A549 (cell line): ENCODE measurements around the gene ADAM12. TPM values are rescaled to one million over a fixed set of nuclear protein-coding genes. Genes with fewer than 3 reads are reported as not detected.

Source experiments
- ATAC-seq, 2 experiments: fragments of 200-7000 bp in 1 of 2; fragments of >200 bp in 1 of 2; cut with Nextera tagmentation in 1 of 2; cut with Tn5 transposase in 1 of 2; 3 replicates each; pipeline versions ENCODE4 v1.8.0 to v1.9.1; 2018 to 2020; ENCODE audit warnings: mild to moderate bottlenecking in 1 of 2, moderate library complexity in 1 of 2
- CTCF ChIA-PET: fragments of 300-600 bp; sonication (Branson Sonifier 250); formaldehyde crosslinking; extraction: SDS; loops from one replicate; lab custom pipeline; 2021; ENCODE audit warnings: antibody characterized with exemption, inconsistent platforms; lab: Yijun Ruan, JAX
- POLR2A ChIA-PET: fragments of 350-600 bp; formaldehyde crosslinking; extraction: SDS; loops from one replicate; lab custom pipeline; 2021; ENCODE audit warnings: antibody characterized with exemption, inconsistent platforms; lab: Yijun Ruan, JAX
- DNase-seq, 2 experiments: peaks; one replicate each; pipeline versions ENCODE4 v3.0.0 to v3.0.0-alpha.2; 2011 to 2016; ENCODE audit warnings: low read depth in 1 of 2, low spot score in 1 of 2
- FAIRE-seq: peaks from 2 replicates; lab custom pipeline; 2011; peaks lifted over from hg19 to GRCh38; lab: Jason Lieb, UNC
- H3K27ac ChIP-seq, 2 experiments: fragments of >200 bp; sonication (Bioruptor Twin); formaldehyde crosslinking; 3 replicates each; pipeline ENCODE4 v1.5.1; 2016 to 2017
- H3K4me1 ChIP-seq: fragments of >200 bp; sonication (Bioruptor Twin); formaldehyde crosslinking; 3 replicates; pipeline ENCODE4 v1.6.1; 2016
- H3K4me2 ChIP-seq: fragments of >200 bp; sonication (Bioruptor Twin); formaldehyde crosslinking; 3 replicates; pipeline ENCODE4 v1.6.1; 2016
- H3K4me3 ChIP-seq: fragments of >200 bp; sonication (Bioruptor Twin); formaldehyde crosslinking; 3 replicates; pipeline ENCODE4 v1.5.1; 2016
- H3K9me3 ChIP-seq: fragments of >200 bp; sonication (Bioruptor Twin); formaldehyde crosslinking; 3 replicates; pipeline ENCODE4 v1.6.1; 2016
- BHLHE40 ChIP-seq: IDR thresholded peaks from 2 replicates; pipeline ENCODE4 v1.6.1; 2012; ENCODE audit warnings: low read depth, low read length, inconsistent platforms
- CBX2 ChIP-seq: fragments of 200-600 bp; sonication (generic); IDR thresholded peaks from 2 replicates; pipeline ENCODE4 v1.6.1; 2016; ENCODE audit warnings: low read depth, mild to moderate bottlenecking, borderline replicate concordance
- CEBPB ChIP-seq, 2 experiments: fragments of >200 bp in 1 of 2; sonication (Bioruptor Twin) in 1 of 2; formaldehyde crosslinking in 1 of 2; IDR thresholded peaks; 2 replicates each; pipeline ENCODE4 v1.6.1; 2012 to 2016
- CHD4 ChIP-seq: fragments of 200-600 bp; sonication (generic); IDR thresholded peaks from 2 replicates; pipeline ENCODE4 v1.6.1; 2016; ENCODE audit warnings: antibody characterized with exemption, mild to moderate bottlenecking, borderline replicate concordance
- EHMT2 ChIP-seq: fragments of 200-600 bp; sonication (generic); IDR thresholded peaks from 2 replicates; pipeline ENCODE4 v1.6.1; 2016; ENCODE audit warnings: antibody characterized with exemption, low read depth, mild to moderate bottlenecking, moderate library complexity
- EP300 ChIP-seq, 2 experiments: fragments of >200 bp; sonication (Bioruptor Twin); formaldehyde crosslinking; IDR thresholded peaks; 2 replicates in 1 of 2; 3 replicates in 1 of 2; pipeline ENCODE4 v1.6.1; 2016 to 2017
- FOSB ChIP-seq: fragments of 250-450 bp; sonication (Bioruptor Pico); IDR thresholded peaks from 2 replicates; pipeline ENCODE4 v1.5.0; 2020; ENCODE audit warnings: mild to moderate bottlenecking, moderate library complexity
- FOSL2 ChIP-seq, 2 experiments: fragments of 450-650 bp in 1 of 2; fragments of >200 bp in 1 of 2; sonication (Bioruptor Twin) in 1 of 2; formaldehyde crosslinking; IDR thresholded peaks; 2 replicates each; pipeline versions ENCODE4 v1.5.0 to v1.6.1; 2016 to 2020; ENCODE audit warnings: mild to moderate bottlenecking in 1 of 2, moderate library complexity in 1 of 2
- GATA3 ChIP-seq: IDR thresholded peaks from 2 replicates; pipeline ENCODE4 v1.6.1; 2012; ENCODE audit warnings: borderline replicate concordance
- HDAC2 ChIP-seq: fragments of 200-600 bp; sonication (generic); IDR thresholded peaks from 2 replicates; pipeline ENCODE4 v1.6.1; 2016
- HEYL ChIP-seq: fragments of 250-450 bp; sonication (Bioruptor Pico); IDR thresholded peaks from 2 replicates; pipeline ENCODE4 v1.8.0; 2021; ENCODE audit warnings: mild to moderate bottlenecking, moderate library complexity
- HOXA7 ChIP-seq: fragments of 250-450 bp; sonication (Bioruptor Pico); IDR thresholded peaks from 2 replicates; pipeline ENCODE4 v1.5.0; 2020; ENCODE audit warnings: mild to moderate bottlenecking, moderate library complexity
- KDM5A ChIP-seq: fragments of 200-600 bp; sonication (generic); IDR thresholded peaks from 2 replicates; pipeline ENCODE4 v1.6.1; 2016; ENCODE audit warnings: antibody characterized with exemption, mild to moderate bottlenecking
- MAZ ChIP-seq: fragments of 150-350 bp; IDR thresholded peaks from 2 replicates; pipeline ENCODE4 v1.6.1; 2014; ENCODE audit warnings: antibody characterized with exemption, low read depth, low read length, borderline replicate concordance
- MYC ChIP-seq: IDR thresholded peaks from 2 replicates; pipeline ENCODE4 v1.6.1; 2012; ENCODE audit warnings: mild to moderate bottlenecking, inconsistent platforms, low read length, improper control_type of control experiment, borderline replicate concordance
- RCOR1 ChIP-seq: fragments of 150-350 bp; IDR thresholded peaks from 2 replicates; pipeline ENCODE4 v1.6.1; 2014; ENCODE audit warnings: antibody characterized with exemption, low read length, low read depth
- SMC3 ChIP-seq: fragments of >200 bp; sonication (Bioruptor Twin); formaldehyde crosslinking; IDR thresholded peaks from 3 replicates; pipeline ENCODE4 v1.6.1; 2018; ENCODE audit warnings: inconsistent platforms
- SREBF2 ChIP-seq: fragments of 450-650 bp; IDR thresholded peaks from 2 replicates; pipeline ENCODE4 v1.6.1; 2014; ENCODE audit warnings: mild to moderate bottlenecking, moderate library complexity
- TFCP2L1 ChIP-seq: fragments of 250-450 bp; sonication (Bioruptor Pico); IDR thresholded peaks from 2 replicates; pipeline ENCODE4 v1.5.0; 2021; ENCODE audit warnings: mild to moderate bottlenecking
- TP53 ChIP-seq: fragments of 250-450 bp; sonication (Bioruptor Pico); IDR thresholded peaks from 2 replicates; pipeline ENCODE4 v1.5.0; 2021; ENCODE audit warnings: mild to moderate bottlenecking, moderate library complexity
- ZC3H11A ChIP-seq: fragments of 450-650 bp; IDR thresholded peaks from 2 replicates; pipeline ENCODE4 v1.6.1; 2014; ENCODE audit warnings: antibody characterized with exemption, mild to moderate bottlenecking
- ZNF302 ChIP-seq: fragments of 250-450 bp; sonication (Bioruptor Pico); IDR thresholded peaks from 2 replicates; pipeline ENCODE4 v1.9.0; 2021; ENCODE audit warnings: inconsistent platforms, mild to moderate bottlenecking, moderate library complexity
- ZSCAN20 ChIP-seq: fragments of 250-450 bp; sonication (Bioruptor Pico); IDR thresholded peaks from 2 replicates; pipeline ENCODE4 v1.8.0; 2022; ENCODE audit warnings: mild to moderate bottlenecking, moderate library complexity
- WGBS: methylation state at CpG from one replicate; pipeline ENCODE4 v1.1.6; 2017; ENCODE audit errors: missing lambda C conversion rate; 5-methylcytosine and 5-hydroxymethylcytosine counted together
- polyA plus RNA-seq, 4 experiments: library from polyadenylated mRNA; depleted of rRNA in 3 of 4; stranded (reverse); fragments of >200 nt; fragmentation: RNase III in 1 of 4; extraction: RNeasy Plus Mini Kit Qiagen cat#74134 plus additional on column Dnase treatment in 1 of 4; gene quantifications; 2 replicates in 3 of 4; 3 replicates in 1 of 4; pipeline ENCODE4 v1.2.3, GENCODE V29; 2011 to 2017
- TF ChIP-seq, protein P1 (sequence below): fragments of 250-450 bp; sonication (Bioruptor Pico); IDR thresholded peaks from 2 replicates; pipeline ENCODE4 v1.5.0; 2020; ENCODE audit warnings: low read depth, mild to moderate bottlenecking, moderate library complexity
- TF ChIP-seq, protein P2 (sequence below): fragments of 150-350 bp; IDR thresholded peaks from 2 replicates; pipeline ENCODE4 v1.6.1; 2014; ENCODE audit warnings: low read depth, mild to moderate bottlenecking, low read length
- TF ChIP-seq, protein P3 (sequence below): fragments of >200 bp; sonication (Bioruptor Twin); formaldehyde crosslinking; IDR thresholded peaks from 2 replicates; pipeline ENCODE4 v1.6.1; 2016
- TF ChIP-seq, protein P4 (sequence below): IDR thresholded peaks from 2 replicates; pipeline ENCODE4 v1.6.1; 2012
- TF ChIP-seq, protein P5 (sequence below): IDR thresholded peaks from 2 replicates; pipeline ENCODE4 v1.6.1; 2012

ADAM12 gene
- polyA plus RNA-seq, 2 of the 4 experiments (the other 2 are of a cell fraction) = 1.6 to 4.8 TPM

DNA sequence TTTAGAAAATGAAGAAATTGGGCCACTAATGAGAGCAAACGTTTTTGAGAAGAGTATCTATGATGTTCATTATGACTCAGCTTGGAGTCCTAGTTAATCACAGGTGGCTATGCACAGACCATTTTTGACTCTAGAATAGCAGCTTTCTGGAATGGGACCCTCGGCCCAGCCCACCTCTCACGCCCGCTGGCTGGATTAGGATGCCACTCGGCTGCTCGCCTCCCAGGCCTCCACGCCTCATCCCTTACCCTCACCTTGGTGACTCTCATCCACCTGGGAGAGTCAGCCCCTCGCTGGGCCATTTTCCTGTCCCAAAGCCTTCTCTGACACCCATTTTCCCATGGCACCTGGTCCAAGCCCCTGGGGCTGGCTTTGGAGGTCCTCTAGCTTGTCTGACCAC lies 173.6 kb downstream of the ADAM12 start (continued):
- TF ChIP-seq MAZ (no peak), CBX2 (no peak), HOXA7 (CRISPR knock-in tag) (no peak), FOSB (no peak), BHLHE40 (no peak), FOSL2 (IDR thresholded peaks at IDR 0.05) (no peak), FOSL2 (CRISPR knock-in tag; IDR thresholded peaks at IDR 0.05) (no peak), GATA3 (no peak), EHMT2 (no peak), HDAC2 (no peak)
- TF ChIP-seq, protein P1, sequence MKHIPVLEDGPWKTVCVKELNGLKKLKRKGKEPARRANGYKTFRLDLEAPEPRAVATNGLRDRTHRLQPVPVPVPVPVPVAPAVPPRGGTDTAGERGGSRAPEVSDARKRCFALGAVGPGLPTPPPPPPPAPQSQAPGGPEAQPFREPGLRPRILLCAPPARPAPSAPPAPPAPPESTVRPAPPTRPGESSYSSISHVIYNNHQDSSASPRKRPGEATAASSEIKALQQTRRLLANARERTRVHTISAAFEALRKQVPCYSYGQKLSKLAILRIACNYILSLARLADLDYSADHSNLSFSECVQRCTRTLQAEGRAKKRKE (CRISPR knock-in tag) = no peak

DNA sequence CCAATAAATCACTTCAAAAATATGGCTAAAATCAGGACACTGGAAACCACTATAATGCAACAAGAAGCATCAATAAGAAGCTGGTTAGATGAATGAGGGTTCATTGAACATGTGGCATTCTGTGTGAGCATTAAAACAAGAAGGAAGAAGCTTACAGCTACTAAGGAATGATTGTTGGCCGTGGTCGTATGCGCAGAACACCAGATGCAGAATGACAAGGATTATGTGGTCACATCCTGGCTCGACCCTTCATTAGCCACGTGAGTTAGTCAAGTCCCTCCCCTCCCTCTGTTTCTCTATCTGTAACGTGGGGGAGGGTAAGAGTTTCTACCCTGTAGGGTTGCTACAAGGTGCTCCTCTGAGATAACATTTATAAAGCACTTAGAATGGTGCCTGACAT lies 174.3 kb downstream of the ADAM12 start:
- no peaks in the 10 kb centered on the region for H3K4me1 ChIP-seq
- no peak for TF ChIP-seq TP53 (CRISPR knock-in tag)
- no peak for TF ChIP-seq ZC3H11A
- no peak for TF ChIP-seq SREBF2
- TF ChIP-seq TFCP2L1 (CRISPR knock-in tag) = no peak
- no peak for TF ChIP-seq KDM5A
- TF ChIP-seq, protein P2, sequence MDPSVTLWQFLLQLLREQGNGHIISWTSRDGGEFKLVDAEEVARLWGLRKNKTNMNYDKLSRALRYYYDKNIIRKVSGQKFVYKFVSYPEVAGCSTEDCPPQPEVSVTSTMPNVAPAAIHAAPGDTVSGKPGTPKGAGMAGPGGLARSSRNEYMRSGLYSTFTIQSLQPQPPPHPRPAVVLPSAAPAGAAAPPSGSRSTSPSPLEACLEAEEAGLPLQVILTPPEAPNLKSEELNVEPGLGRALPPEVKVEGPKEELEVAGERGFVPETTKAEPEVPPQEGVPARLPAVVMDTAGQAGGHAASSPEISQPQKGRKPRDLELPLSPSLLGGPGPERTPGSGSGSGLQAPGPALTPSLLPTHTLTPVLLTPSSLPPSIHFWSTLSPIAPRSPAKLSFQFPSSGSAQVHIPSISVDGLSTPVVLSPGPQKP = no peak
- no peak for TF ChIP-seq ZNF302 (CRISPR knock-in tag)
- TF ChIP-seq MYC = no peak
- no peak for TF ChIP-seq BHLHE40
- no peak for TF ChIP-seq CEBPB (IDR thresholded peaks at IDR 0.05)
- TF ChIP-seq, protein P3, sequence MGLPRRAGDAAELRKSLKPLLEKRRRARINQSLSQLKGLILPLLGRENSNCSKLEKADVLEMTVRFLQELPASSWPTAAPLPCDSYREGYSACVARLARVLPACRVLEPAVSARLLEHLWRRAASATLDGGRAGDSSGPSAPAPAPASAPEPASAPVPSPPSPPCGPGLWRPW = no peak
- TF ChIP-seq RCOR1 = no peak
- TF ChIP-seq, protein P4, sequence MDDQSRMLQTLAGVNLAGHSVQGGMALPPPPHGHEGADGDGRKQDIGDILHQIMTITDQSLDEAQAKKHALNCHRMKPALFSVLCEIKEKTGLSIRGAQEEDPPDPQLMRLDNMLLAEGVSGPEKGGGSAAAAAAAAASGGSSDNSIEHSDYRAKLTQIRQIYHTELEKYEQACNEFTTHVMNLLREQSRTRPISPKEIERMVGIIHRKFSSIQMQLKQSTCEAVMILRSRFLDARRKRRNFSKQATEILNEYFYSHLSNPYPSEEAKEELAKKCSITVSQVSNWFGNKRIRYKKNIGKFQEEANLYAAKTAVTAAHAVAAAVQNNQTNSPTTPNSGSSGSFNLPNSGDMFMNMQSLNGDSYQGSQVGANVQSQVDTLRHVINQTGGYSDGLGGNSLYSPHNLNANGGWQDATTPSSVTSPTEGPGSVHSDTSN = no peak
- TF ChIP-seq, protein P5, sequence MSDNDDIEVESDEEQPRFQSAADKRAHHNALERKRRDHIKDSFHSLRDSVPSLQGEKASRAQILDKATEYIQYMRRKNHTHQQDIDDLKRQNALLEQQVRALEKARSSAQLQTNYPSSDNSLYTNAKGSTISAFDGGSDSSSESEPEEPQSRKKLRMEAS = no peak
- no peak overlapping the region for H3K4me3 ChIP-seq
- no peak overlapping the region for H3K4me2 ChIP-seq
- FAIRE-seq (no peak), ATAC-seq (no peak), DNase-seq (no peak)
- H3K27ac ChIP-seq = no peak overlapping the region
- WGBS = 52% methylated on average over 6 of the region's 6 CpGs
- ChIA-PET CTCF (no interaction called here), POLR2A (no interaction called here)
- no peaks in the 10 kb centered on the region for H3K9me3 ChIP-seq

DNA sequence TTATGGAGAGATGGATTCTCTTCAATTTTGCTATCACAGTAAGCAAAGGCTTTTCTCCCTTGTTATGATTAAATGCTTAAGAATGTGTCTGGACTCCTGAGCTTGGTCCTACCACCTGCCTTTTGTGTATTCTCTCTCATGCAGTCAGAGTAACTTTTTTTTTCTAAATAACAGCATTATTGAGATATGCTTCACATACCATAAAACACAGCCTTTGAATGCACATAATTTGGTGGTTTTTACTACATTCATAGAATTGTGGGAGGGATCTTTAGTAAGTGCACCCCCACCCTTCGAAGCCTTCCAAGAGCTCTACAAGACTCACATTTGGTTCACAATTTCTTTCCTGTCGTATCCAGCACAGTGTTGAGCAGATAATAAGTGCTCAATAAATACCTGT lies 175.5 kb downstream of the ADAM12 start:
- no peak for FAIRE-seq
- DNase-seq = no peak
- no peak overlapping the region for H3K4me2 ChIP-seq
- no peak for TF ChIP-seq SMC3
- TF ChIP-seq CHD4 = no peak
- TF ChIP-seq HEYL (CRISPR knock-in tag) = no peak
- no peak for TF ChIP-seq EP300 (IDR thresholded peaks at IDR 0.05)
- no peak for TF ChIP-seq CBX2
- TF ChIP-seq, protein P2 = no peak
- TF ChIP-seq KDM5A = no peak
- TF ChIP-seq ZSCAN20 (CRISPR knock-in tag) = no peak
- no peak for TF ChIP-seq FOSL2 (IDR thresholded peaks at IDR 0.05)
- no peak for TF ChIP-seq FOSL2 (CRISPR knock-in tag; IDR thresholded peaks at IDR 0.05)
- ChIA-PET POLR2A (no interaction called here), CTCF (interaction anchor here (1.1 to 1.5 kb wide), 2 partner anchors 11 to 231 kb away, joined by 3 read pairs; no protein-coding TSS in a partner anchor)
- no peak overlapping the region for H3K4me3 ChIP-seq
- no peaks in the 10 kb centered on the region for H3K4me1 ChIP-seq
- 39% methylated on average over 2 of the region's 2 CpGs for WGBS
- no peaks in the 10 kb centered on the region for H3K9me3 ChIP-seq
- no peak for ATAC-seq
- no peak overlapping the region for H3K27ac ChIP-seq
